T-helper 2 cell treated with Interferon-gamma antibody and Interleukin-4, amounts not matched to agents 5 μg/mL and 100 μg/mL, for 36 hours (primary cell): Measurements from ENCODE around the gene GRB14.

Experiments
- DNase-seq: peaks from one replicate; pipeline ENCODE4 v3.0.0; 2021; ENCODE audit warnings: low spot score
- H3K27ac Mint-ChIP-seq: one replicate; pipeline ENCODE4 v1.8.0; 2021; ENCODE audit warnings: mild to moderate bottlenecking, mixed read lengths
- H3K27me3 Mint-ChIP-seq: one replicate; pipeline ENCODE4 v1.8.0; 2021; ENCODE audit warnings: low read depth, mixed read lengths
- H3K36me3 Mint-ChIP-seq: one replicate; pipeline ENCODE4 v1.8.0; 2021; ENCODE audit warnings: low read depth, mixed read lengths
- H3K4me1 Mint-ChIP-seq: one replicate; pipeline ENCODE4 v1.8.0; 2021; ENCODE audit warnings: low read depth, mixed read lengths
- H3K4me3 Mint-ChIP-seq: one replicate; pipeline ENCODE4 v1.8.0; 2022; ENCODE audit warnings: mild to moderate bottlenecking, moderate library complexity, mixed read lengths
- H3K9me3 Mint-ChIP-seq: one replicate; pipeline ENCODE4 v1.8.0; 2021; ENCODE audit warnings: mixed read lengths

Gene GRB14

DNA sequence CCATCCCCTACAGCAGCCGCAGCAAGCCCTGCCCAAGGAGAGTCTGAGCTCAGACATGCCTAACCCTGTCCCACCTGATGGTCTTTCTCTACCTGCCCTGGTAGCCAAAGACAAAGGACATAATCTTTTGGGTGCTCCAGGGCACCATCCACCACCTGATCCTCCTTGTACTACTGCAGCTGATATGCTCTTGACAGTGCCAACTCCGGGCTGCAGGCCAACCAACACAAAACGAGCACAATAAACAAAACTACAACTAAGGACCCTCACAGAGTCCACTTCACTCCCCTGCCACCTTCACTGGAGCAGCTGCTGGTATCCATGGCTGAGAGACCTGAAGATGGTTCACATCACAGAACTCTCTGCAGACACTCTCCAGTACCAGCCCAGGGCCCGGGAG is 106.3 kb downstream of the GRB14 start:
- Mint-ChIP-seq H3K27me3 (no peaks in the 10 kb centered on the region), H3K36me3 (no peaks in the 10 kb centered on the region), H3K4me1 (no peaks in the 10 kb centered on the region), H3K4me3 (no peak overlapping the region), H3K9me3 (peaks cover 38% of the 10 kb centered on the region), H3K27ac (no peak overlapping the region)
- no peak for DNase-seq

DNA sequence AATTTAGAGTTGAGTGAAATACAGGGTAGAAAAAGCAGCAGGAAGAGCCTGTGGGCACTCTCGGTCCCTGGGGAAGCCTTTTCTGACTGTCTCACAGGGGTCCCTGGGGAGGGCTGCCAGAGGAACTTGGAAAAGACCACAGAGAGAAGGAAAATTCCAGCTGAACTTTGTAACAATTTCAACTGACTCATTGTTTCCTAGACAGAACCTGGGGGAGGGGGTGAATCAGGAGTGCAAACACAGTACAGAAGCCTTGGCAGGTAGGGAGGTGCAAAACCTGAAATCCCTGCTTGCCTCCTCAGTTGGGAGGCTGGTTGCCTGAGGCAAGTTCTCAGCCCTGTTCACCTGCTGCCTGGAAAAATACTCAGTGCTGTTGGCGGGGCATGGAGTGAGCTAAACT is 106.8 kb downstream of the GRB14 start:
- Mint-ChIP-seq H3K27me3 (no peaks in the 10 kb centered on the region), H3K4me3 (no peak overlapping the region), H3K27ac (no peak overlapping the region), H3K4me1 (no peaks in the 10 kb centered on the region), H3K36me3 (no peaks in the 10 kb centered on the region), H3K9me3 (peaks cover 38% of the 10 kb centered on the region)
- no peak for DNase-seq

DNA sequence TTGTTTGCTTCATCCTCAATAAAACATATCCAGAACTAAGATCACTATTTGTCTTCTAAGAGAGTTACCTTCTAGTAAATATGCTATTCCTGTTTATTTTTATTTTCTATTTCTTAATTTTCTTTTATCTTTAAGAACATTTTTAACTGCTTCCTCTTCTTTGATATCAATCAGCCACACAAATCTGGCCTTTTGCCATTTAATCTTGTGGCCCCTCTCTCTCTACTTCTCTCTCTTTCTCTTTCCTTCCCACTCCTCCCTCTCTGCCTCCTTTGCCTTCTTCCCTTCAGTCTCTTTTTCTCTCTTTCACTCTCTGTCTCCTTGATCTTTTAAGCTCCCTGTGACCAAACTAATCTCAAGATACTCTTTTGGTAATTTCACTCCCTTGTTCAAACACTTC is 108.4 kb downstream of the GRB14 start:
- no peaks in the 10 kb centered on the region for H3K4me1 Mint-ChIP-seq
- DNase-seq = no peak
- H3K4me3 Mint-ChIP-seq = no peak overlapping the region
- no peak overlapping the region for H3K27ac Mint-ChIP-seq
- no peaks in the 10 kb centered on the region for H3K36me3 Mint-ChIP-seq
- no peaks in the 10 kb centered on the region for H3K27me3 Mint-ChIP-seq
- H3K9me3 Mint-ChIP-seq = peaks cover 30% of the 10 kb centered on the region

DNA sequence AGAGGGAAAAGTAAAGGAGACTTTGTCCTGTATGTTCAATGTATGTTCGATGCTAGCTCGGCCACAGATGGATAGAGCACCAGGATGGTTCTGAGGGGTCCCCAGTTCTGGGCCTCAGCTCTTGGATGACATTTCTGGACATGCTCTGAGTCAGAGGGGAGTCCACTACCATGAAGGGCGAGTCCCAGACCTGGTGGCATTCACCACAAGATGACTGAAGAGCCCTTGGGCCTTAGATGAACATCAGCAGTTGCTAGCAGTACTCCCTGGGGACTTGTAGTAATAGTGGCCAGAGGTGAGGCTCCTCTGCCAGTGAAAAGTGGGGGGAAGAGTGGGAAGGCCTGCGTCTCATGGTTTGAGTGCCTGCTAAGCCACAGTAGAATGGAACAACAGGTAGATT is 109.5 kb downstream of the GRB14 start:
- no peak overlapping the region for H3K27ac Mint-ChIP-seq
- no peak for DNase-seq
- no peaks in the 10 kb centered on the region for H3K4me1 Mint-ChIP-seq
- H3K9me3 Mint-ChIP-seq = peaks cover 25% of the 10 kb centered on the region
- no peaks in the 10 kb centered on the region for H3K27me3 Mint-ChIP-seq
- H3K4me3 Mint-ChIP-seq = no peak overlapping the region
- H3K36me3 Mint-ChIP-seq = no peaks in the 10 kb centered on the region

DNA sequence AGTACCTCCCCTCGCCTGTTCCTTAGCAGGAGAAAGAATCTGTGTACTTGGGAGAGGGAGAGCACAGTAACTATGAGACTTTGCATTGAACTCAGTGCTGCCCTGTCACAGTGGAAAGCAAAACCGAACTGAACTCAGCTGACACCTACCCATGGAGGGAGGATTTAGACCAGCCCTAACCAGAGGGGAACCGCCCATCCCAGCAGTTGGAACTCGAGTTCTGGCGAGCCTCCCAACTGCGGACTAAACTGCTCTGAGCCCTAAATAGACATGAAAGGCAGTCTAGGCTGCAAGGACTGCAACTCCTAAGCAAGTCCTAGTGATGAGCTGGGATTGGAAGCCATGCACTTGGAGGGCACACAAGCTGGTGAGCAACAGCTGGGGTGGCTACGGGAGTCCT is 110.4 kb downstream of the GRB14 start:
- DNase-seq = no peak
- no peaks in the 10 kb centered on the region for H3K27me3 Mint-ChIP-seq
- H3K27ac Mint-ChIP-seq = no peak overlapping the region
- no peaks in the 10 kb centered on the region for H3K4me1 Mint-ChIP-seq
- H3K9me3 Mint-ChIP-seq = peaks cover 23% of the 10 kb centered on the region
- no peak overlapping the region for H3K4me3 Mint-ChIP-seq
- H3K36me3 Mint-ChIP-seq = no peaks in the 10 kb centered on the region

DNA sequence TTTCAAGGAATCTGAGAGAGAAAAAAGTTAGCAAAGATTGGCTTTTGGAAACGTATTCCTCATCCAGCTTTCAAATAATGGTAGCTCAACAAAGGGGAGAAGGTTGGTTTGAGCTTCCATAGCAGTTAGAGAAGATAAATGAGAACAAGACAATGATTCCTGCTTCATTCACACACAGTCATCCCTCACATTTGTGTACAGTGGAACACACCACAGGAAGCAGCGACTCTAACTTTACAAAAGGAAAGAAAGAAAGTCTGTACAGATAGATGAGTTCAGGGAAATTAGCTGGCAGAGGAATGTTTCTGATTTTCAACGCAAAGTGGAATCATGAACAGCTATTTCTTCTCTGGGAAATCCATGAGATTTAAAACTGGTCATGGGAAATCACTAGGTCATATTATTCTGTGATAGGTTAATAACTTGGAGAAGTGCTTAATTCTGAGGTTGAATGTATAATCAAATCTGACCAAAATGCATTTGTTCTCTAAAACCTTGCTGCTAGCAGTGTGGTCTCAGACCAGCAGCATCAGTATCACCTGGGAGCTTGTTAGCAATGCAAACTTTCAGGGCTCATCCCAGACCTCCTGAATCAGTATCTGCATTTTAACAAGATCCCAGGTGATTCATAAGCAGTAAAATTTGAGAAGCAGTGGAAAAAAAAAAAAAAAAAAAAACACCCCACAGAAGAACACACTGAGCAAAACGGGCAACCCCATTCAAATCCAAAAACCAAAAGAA is 112.0 kb downstream of the GRB14 start:
- DNase-seq = no peak
- H3K9me3 Mint-ChIP-seq = peaks cover 10% of the 10 kb centered on the region
- no peaks in the 10 kb centered on the region for H3K4me1 Mint-ChIP-seq
- H3K4me3 Mint-ChIP-seq = no peak overlapping the region
- no peaks in the 10 kb centered on the region for H3K36me3 Mint-ChIP-seq
- H3K27me3 Mint-ChIP-seq = no peaks in the 10 kb centered on the region
- H3K27ac Mint-ChIP-seq = no peak overlapping the region

DNA sequence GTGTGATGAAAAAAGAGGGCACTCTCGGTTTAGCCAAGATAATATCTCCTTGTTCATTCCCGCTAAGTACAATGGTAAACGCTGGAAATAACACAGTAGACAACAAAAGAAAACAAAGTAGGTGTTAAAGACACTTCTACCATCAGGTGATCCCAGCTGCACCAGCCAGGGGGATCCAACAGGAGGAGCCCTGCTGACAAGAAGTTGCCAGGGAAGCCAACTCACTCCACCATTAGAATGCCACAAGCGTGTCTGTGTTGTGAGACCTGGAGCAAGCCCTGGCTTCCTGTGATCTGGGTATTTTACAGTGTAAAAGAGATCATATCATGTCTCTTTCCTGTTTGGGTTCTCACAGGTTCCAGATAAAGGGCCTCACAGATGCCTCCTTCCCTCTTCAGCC is 117.0 kb downstream of the GRB14 start:
- Mint-ChIP-seq H3K27ac (no peak overlapping the region), H3K4me1 (no peaks in the 10 kb centered on the region), H3K9me3 (no peaks in the 10 kb centered on the region), H3K4me3 (no peak overlapping the region), H3K36me3 (no peaks in the 10 kb centered on the region), H3K27me3 (no peaks in the 10 kb centered on the region)
- DNase-seq = no peak

DNA sequence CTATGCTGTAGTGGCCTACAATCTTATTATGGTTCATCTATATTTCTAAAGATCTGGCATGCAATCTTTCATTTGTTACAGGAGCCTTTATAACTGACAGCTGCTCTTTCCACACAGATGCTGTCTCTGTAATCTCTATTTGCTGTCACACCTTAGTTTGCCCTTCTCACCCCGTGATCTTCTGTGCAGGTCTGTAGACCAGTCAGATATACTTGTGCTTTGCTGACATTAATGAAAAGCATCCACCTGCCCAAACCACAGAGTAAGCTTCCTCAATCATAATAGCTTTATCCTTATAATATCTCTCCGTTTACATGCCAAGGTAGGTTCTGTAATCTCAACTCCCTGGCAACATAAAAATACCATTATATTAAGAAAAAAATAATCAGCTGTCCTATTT is 122.4 kb downstream of the GRB14 start:
- Mint-ChIP-seq H3K9me3 (no peaks in the 10 kb centered on the region), H3K27me3 (no peaks in the 10 kb centered on the region), H3K4me1 (no peaks in the 10 kb centered on the region), H3K36me3 (no peaks in the 10 kb centered on the region), H3K4me3 (no peak overlapping the region), H3K27ac (no peak overlapping the region)
- DNase-seq = no peak

DNA sequence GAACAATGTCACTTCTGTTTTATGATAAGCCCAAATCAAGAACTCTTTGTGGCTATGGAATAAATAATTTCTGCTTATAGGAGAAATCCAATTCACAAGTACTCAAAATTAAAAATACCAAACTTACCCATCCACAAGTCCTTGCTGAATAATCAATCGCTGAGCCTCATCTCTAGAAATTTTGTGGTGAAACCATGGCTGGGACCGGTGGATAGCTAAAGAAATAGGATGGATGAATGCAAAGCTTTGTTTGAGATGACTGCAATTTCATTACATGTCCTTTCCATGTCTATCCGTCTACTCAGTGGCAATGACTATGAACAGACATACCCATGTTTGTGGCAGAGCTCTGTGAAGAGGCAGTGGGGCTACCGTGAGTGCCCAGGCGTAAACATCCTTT is 124.4 kb downstream of the GRB14 start:
- no peaks in the 10 kb centered on the region for H3K4me1 Mint-ChIP-seq

DNA sequence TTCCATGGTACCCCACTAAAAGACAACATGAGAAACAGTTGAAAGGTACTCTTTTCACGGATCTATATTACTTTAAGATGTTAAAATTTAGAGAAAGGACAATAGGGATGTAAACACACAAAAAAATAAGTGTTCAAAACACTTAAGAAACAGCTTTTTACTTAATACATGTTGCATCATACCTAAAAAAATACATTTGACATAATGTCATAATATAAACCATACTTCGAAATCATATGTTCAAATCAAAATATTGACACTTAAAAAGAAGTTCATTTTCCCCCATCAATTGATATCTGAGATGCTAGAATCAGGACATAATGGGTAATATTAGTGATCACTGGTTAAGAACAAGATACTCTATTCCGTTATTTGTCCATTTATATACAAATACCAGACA is 124.9 kb downstream of the GRB14 start:
- Mint-ChIP-seq H3K4me3 (no peak overlapping the region), H3K27ac (no peak overlapping the region), H3K9me3 (no peaks in the 10 kb centered on the region), H3K4me1 (no peaks in the 10 kb centered on the region), H3K36me3 (no peaks in the 10 kb centered on the region), H3K27me3 (no peaks in the 10 kb centered on the region)
- no peak for DNase-seq

More for the DNA sequence above, 124.4 kb downstream of the GRB14 start:
- Mint-ChIP-seq H3K4me3 (no peak overlapping the region), H3K27me3 (no peaks in the 10 kb centered on the region), H3K9me3 (no peaks in the 10 kb centered on the region), H3K27ac (no peak overlapping the region), H3K36me3 (no peaks in the 10 kb centered on the region)
- DNase-seq = no peak

DNA sequence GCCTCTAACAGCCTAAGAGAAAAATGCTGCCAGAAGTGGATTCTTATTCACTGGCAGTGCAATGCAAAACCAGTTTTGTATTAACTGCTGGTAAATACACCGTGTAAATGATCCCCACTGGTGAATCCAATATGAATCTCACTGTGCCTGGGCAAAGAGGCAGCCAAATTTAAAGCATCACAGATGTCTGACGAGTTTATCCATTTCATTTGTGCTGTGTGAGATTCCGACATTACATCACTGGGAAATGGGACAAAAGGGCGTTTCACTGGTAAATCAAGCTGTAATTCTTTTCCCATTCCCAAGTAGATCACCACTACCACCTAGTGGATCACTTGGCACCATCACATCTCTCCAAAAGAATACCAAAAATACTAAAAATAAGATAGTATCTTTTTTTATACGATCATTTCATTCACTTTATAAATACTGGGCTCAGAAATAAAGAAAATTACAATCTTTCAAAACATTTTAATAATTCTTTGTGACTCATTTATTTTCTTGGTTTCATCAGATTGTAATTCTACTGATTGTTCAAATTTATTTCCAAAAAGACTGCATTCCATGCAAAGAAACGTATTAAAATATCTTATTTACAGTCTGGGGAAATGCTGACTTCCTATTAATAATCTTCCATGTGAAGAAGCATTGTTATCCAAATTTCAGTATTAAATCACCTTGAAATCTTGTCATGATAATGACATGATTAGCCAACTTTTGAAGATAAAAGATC is 125.6 kb downstream of the GRB14 start:
- H3K27ac Mint-ChIP-seq = no peak overlapping the region
- no peak overlapping the region for H3K4me3 Mint-ChIP-seq
- no peaks in the 10 kb centered on the region for H3K4me1 Mint-ChIP-seq
- no peak for DNase-seq
- H3K27me3 Mint-ChIP-seq = no peaks in the 10 kb centered on the region
- H3K36me3 Mint-ChIP-seq = no peaks in the 10 kb centered on the region
- no peaks in the 10 kb centered on the region for H3K9me3 Mint-ChIP-seq

DNA sequence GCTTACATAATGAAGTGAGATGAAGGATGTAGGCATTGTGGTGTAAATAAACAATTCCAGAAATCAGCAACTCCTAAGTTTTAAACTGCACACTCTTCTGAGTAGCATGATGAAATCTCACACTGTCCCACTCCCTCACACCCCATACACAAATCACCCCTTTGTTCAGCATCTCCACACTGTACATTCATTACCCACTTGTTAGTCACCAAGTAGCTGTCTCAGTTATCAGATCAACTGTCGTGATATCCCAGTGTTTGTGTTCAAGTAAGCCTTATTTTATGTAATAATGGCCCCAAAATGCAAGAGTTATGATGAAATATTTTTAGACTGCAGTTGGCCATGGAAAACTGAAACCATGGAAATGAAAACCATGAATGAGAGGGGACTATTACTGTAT is 135.7 kb downstream of the GRB14 start:
- H3K4me3 Mint-ChIP-seq = no peak overlapping the region
- H3K36me3 Mint-ChIP-seq = no peaks in the 10 kb centered on the region
- H3K4me1 Mint-ChIP-seq = no peaks in the 10 kb centered on the region
- no peaks in the 10 kb centered on the region for H3K9me3 Mint-ChIP-seq
- H3K27me3 Mint-ChIP-seq = no peaks in the 10 kb centered on the region
- no peak overlapping the region for H3K27ac Mint-ChIP-seq
- DNase-seq = no peak

DNA sequence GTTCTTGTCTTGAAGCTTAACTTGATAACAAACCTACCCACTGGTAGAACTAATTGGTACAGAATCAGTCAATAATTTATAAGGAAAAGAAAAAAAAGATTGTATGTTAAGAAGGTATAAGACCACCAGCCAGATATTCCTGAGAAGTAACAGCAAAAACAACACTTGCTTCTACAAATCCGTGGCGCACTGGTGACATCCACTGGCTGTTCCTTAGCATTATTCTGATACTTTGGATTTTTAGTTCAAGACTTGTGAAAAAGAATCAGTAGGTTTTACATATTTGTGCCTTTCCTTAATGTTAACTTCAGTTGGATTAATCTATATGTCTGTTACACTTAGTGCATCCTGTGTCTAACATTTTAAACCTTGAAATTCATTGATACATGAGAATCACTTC is 141.8 kb downstream of the GRB14 start:
- H3K4me1 Mint-ChIP-seq = no peaks in the 10 kb centered on the region
- H3K9me3 Mint-ChIP-seq = no peaks in the 10 kb centered on the region
- DNase-seq = no peak
- no peaks in the 10 kb centered on the region for H3K27me3 Mint-ChIP-seq
- no peak overlapping the region for H3K27ac Mint-ChIP-seq
- no peak overlapping the region for H3K4me3 Mint-ChIP-seq
- no peaks in the 10 kb centered on the region for H3K36me3 Mint-ChIP-seq

DNA sequence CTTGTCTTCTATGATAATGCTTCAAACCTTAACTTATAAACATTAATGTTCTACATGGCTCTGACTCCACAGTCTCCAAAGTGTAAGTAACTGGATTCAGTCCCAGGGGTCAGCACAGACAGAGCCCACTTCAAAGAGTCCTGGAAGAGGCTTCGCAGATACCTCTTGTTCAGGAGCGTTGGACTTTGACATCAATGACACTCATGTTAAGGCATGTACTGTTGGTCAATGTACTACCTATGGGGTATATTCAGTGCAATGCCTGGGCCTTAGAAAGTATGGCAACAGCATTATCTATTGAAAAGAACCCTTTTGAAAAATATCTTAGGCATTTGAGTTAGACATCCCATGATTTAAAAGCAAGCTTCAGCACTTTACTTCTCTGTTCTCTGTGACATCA is 143.1 kb downstream of the GRB14 start:
- Mint-ChIP-seq H3K27me3 (no peaks in the 10 kb centered on the region), H3K36me3 (no peaks in the 10 kb centered on the region), H3K27ac (no peak overlapping the region), H3K9me3 (no peaks in the 10 kb centered on the region), H3K4me1 (no peaks in the 10 kb centered on the region), H3K4me3 (no peak overlapping the region)
- DNase-seq = no peak

DNA sequence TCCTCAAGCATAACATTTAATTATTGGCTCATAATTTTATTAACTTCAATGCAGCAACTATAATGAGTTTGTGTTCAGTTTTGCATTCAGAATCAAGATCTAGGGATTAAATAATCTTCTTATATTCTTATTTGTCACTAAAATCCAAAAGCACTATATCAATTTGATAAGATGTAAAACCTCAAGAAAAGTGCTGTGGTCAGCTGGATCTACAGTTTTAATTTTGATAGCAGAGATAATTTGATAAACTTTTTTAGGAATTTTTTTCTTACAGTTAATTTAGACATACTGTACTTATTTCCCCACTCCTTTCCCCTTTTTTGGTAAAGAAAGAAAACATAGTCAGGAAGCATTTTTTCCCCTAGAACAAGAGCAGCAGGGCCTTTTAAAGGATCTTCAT is 146.4 kb downstream of the GRB14 start:
- no peaks in the 10 kb centered on the region for H3K36me3 Mint-ChIP-seq
- no peak overlapping the region for H3K4me3 Mint-ChIP-seq
- H3K27me3 Mint-ChIP-seq = no peaks in the 10 kb centered on the region
- no peak overlapping the region for H3K27ac Mint-ChIP-seq
- H3K9me3 Mint-ChIP-seq = no peaks in the 10 kb centered on the region
- H3K4me1 Mint-ChIP-seq = no peaks in the 10 kb centered on the region
- no peak for DNase-seq
